Type B pancreatic cell (in vitro differentiated cells): ENCODE measurements around the gene MYO5C. TPM values are rescaled to one million over a fixed set of nuclear protein-coding genes. Genes with fewer than 3 reads are reported as not detected.

Experiments used
- DNase-seq: peaks from one replicate; pipeline ENCODE4 v3.0.0; 2021; ENCODE audit warnings: mixed read lengths; ENCODE audit not compliant: unreplicated experiment; ENCODE audit errors: extremely low spot score
- H3K27ac Mint-ChIP-seq: 2 replicates; pipeline ENCODE4 v1.8.0; 2021; ENCODE audit warnings: mild to moderate bottlenecking, mixed read lengths
- H3K27me3 Mint-ChIP-seq: 2 replicates; pipeline ENCODE4 v1.8.0; 2021; ENCODE audit warnings: mixed read lengths
- H3K36me3 Mint-ChIP-seq: 2 replicates; pipeline ENCODE4 v1.8.0; 2021; ENCODE audit warnings: mixed read lengths
- H3K4me1 Mint-ChIP-seq: one replicate; pipeline ENCODE4 v1.8.0; 2021; ENCODE audit warnings: mixed read lengths; ENCODE audit not compliant: unreplicated experiment
- H3K4me3 Mint-ChIP-seq: 2 replicates; pipeline ENCODE4 v1.8.0; 2021; ENCODE audit warnings: mild to moderate bottlenecking, mixed read lengths
- H3K9me3 Mint-ChIP-seq: 2 replicates; pipeline ENCODE4 v1.8.0; 2021; ENCODE audit warnings: mixed read lengths
- CTCF ChIP-seq: fragments of 200-600 bp; sonication (generic); conservative IDR thresholded peaks from 2 replicates; pipeline ENCODE4 v1.5.0; 2021; ENCODE audit warnings: antibody characterized with exemption, mild to moderate bottlenecking
- microRNA-seq: library from miRNA; unstranded; fragments of <30 nt; microRNA quantifications from one replicate; pipeline ENCODE4, GENCODE V29; 2020
- total RNA-seq: library from RNA; stranded (reverse); gene quantifications from 2 replicates; pipeline ENCODE4 v1.2.1, GENCODE V29; 2021; ENCODE audit warnings: low replicate concordance

Gene MYO5C
- total RNA-seq, 1 donor from 2014 or later = 17.5 TPM

GRCh38 chr15:52146261-52146660 is 149.3 kb downstream of the MYO5C start:
- H3K36me3 Mint-ChIP-seq = peaks cover 12% of the 10 kb centered on the region
- TF ChIP-seq CTCF = no peak
- H3K4me3 Mint-ChIP-seq = no peak overlapping the region
- no peak for DNase-seq
- no peaks in the 10 kb centered on the region for H3K4me1 Mint-ChIP-seq
- H3K27me3 Mint-ChIP-seq = no peaks in the 10 kb centered on the region
- no peak overlapping the region for H3K27ac Mint-ChIP-seq
- no peaks in the 10 kb centered on the region for H3K9me3 Mint-ChIP-seq

- H3K4me1 Mint-ChIP-seq = peaks cover 4% of the 10 kb centered on the region
- no peak overlapping the region for H3K4me3 Mint-ChIP-seq
- H3K27ac Mint-ChIP-seq = no peak overlapping the region
- no peak for TF ChIP-seq CTCF
- no peaks in the 10 kb centered on the region for H3K9me3 Mint-ChIP-seq
- peaks cover 12% of the 10 kb centered on the region for H3K36me3 Mint-ChIP-seq
- no peaks in the 10 kb centered on the region for H3K27me3 Mint-ChIP-seq
- DNase-seq = no peak
These were observed 150.9 kb downstream of the MYO5C start for GRCh38 chr15:52144656-52145178.

- Mint-ChIP-seq H3K36me3 (peaks cover 12% of the 10 kb centered on the region), H3K27ac (no peak overlapping the region)
These were observed 151.7 kb downstream of the MYO5C start for GRCh38 chr15:52143873-52144272.

More at GRCh38 chr15:52143873-52144272, 151.7 kb downstream of the MYO5C start:
- Mint-ChIP-seq H3K27me3 (no peaks in the 10 kb centered on the region), H3K4me3 (no peak overlapping the region), H3K9me3 (no peaks in the 10 kb centered on the region), H3K4me1 (peaks cover 6% of the 10 kb centered on the region)
- DNase-seq = no peak
- no peak for TF ChIP-seq CTCF

Small RNA genes lying within 50 kb of the gene (microRNA-seq; reads per million reads assigned to microRNA genes)
- gene MIR1266 = 0.83 reads per million

Other genes starting within 250 kb of the MYO5C start
- gene BCL2L10, start 183.0 kb downstream of the MYO5C start, total RNA-seq = 0.81 TPM in 1 of 2 replicates, not detected in the other
- gene GNB5, start 104.4 kb downstream of the MYO5C start, total RNA-seq = 12.6 and 19.9 TPM in 2 replicates
- 20.9 and 21.2 TPM in 2 replicates for gene MYO5A, start 233.1 kb upstream of the MYO5C start, total RNA-seq